ENCODE measurements around the gene POLR2L.

POLR2L gene

GRCh38 chr11:864898-865297, 22.6 kb upstream of the POLR2L start:
- TF ChIP-seq, protein P1, sequence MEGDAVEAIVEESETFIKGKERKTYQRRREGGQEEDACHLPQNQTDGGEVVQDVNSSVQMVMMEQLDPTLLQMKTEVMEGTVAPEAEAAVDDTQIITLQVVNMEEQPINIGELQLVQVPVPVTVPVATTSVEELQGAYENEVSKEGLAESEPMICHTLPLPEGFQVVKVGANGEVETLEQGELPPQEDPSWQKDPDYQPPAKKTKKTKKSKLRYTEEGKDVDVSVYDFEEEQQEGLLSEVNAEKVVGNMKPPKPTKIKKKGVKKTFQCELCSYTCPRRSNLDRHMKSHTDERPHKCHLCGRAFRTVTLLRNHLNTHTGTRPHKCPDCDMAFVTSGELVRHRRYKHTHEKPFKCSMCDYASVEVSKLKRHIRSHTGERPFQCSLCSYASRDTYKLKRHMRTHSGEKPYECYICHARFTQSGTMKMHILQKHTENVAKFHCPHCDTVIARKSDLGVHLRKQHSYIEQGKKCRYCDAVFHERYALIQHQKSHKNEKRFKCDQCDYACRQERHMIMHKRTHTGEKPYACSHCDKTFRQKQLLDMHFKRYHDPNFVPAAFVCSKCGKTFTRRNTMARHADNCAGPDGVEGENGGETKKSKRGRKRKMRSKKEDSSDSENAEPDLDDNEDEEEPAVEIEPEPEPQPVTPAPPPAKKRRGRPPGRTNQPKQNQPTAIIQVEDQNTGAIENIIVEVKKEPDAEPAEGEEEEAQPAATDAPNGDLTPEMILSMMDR (IDR thresholded peaks at IDR 0.05; ENCODE audit: insufficient read depth, low read depth, low read length, missing control alignments) = no peak
- DNase-seq (ENCODE audit: low read depth) = no peak
- H3K4me3 ChIP-seq (ENCODE audit: low read depth, low read length) = no peak overlapping the region

DNA sequence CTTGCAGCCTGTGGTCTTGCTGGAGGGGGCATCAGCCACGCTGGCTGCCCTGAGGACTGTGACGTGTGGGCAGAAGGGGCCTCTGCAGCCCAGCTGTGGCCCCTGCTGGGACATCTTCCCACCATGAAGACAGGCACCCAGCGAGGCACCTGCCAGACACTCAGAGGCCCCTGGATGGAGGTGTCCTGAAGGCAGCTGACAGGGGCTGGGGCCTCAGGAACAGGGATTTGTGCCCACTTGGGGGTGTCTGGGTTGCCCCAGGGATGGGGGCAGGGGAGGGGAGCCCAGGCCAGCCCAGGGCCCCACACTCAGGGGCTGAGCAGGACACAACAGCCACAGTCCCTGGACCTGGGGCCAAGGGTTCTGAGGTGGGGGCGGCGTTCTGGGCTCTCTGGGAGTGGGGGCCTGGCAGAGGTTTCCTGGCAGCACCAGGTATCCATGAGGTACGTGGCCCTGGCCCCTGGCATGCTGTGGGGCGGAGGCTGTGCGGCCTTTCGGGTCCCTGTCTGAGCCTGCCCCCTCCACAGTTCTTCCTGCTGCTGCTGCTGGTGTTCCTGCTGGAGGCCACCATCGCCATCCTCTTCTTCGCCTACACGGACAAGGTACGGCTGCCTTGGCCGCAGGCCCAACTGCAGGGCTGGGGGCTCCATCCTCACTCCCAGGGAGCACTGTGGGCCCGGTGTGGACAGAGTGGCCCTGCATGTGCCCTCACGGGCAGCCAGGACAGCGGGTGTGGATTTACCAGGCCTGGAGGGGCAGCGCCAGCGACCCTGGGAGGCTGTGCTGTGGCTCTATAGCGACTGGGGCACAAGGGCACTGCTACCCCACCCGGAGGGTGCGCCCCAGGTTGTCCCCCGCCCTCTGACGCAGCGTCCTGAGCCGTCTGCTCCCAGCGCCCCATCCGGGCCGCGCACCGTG, 21.8 kb upstream of the POLR2L start:
- no peak for DNase-seq (ENCODE audit: low read depth)

DNA sequence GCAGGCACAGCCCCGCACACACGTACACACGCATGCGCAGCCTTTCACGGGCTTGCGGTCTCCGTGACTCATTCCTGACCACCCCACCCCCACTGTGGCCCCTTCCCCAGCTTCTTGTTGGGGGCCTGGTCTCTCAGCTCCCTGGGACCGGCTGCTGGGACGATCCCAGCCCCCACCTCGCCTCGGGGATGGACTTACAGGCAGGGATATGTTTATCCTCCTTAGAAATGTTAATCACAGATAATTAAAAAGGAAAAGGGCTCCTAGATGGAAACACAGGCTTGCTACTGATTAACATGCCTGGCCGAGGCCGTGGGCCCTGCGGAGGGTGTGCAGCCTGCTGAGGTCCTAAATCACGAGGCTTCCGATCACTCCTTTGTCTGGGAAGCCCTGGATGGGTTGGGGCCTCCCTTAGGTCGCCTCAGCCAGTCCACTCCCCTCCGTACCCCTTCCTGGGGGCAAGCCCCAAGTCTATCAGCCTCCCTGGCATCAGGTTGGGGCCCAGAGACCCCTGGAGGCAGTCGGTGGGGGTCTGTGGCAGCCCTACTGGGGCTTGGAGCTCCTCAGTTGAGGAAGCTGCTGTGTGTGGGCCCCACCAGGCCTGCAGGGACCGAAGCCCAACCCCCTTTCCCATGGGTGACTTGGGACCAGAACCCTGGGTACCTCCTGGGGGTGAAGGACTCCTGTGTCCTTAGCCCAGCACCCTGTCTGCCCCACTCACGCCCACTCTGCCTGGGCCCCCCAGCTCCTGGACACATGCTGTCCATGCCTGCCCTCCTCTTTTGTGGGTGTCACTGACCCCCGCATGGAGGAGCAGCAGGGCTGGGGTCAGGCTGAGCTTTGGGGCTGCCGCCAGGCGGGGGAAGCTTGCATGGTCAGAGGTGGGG, 20.9 kb upstream of the POLR2L start:
- TF ChIP-seq, protein P1 (IDR thresholded peaks at IDR 0.05; ENCODE audit: insufficient read depth, low read depth, low read length, missing control alignments) = no peak
- no peak overlapping the region for H3K4me3 ChIP-seq (ENCODE audit: low read depth, low read length)
- no peak for DNase-seq (ENCODE audit: low read depth)

More for the DNA sequence above, 21.8 kb upstream of the POLR2L start:
- TF ChIP-seq, protein P1 (IDR thresholded peaks at IDR 0.05; ENCODE audit: insufficient read depth, low read depth, low read length, missing control alignments) = no peak
- no peak overlapping the region for H3K4me3 ChIP-seq (ENCODE audit: low read depth, low read length)

DNA sequence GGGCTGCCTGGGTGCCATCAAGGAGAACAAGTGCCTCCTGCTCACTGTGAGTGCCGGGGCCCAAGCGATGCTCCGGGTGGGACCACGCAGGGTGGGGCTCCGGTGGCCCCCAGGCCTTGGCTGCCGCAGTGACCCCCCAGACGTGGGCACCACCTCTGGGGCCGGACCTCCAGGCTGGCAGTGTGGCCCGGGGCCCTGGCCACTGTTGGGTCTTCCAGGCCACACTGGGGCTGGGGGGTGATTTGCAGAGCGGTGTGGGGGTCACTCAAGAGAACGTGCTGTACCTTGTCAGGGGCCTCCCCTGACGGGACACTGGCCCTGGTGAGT, 20.3 kb upstream of the POLR2L start:
- H3K4me3 ChIP-seq (ENCODE audit: low read depth, low read length) = no peak overlapping the region
- TF ChIP-seq, protein P1 (IDR thresholded peaks at IDR 0.05; ENCODE audit: insufficient read depth, low read depth, low read length, missing control alignments) = no peak
- DNase-seq (ENCODE audit: low read depth) = no peak

- TF ChIP-seq, protein P1 (IDR thresholded peaks at IDR 0.05; ENCODE audit: insufficient read depth, low read depth, low read length, missing control alignments) = no peak
- no peak overlapping the region for H3K4me3 ChIP-seq (ENCODE audit: low read depth, low read length)
- no peak for DNase-seq (ENCODE audit: low read depth)
Measured at GRCh38 chr11:862081-862661, 19.8 kb upstream of the POLR2L start.

DNA sequence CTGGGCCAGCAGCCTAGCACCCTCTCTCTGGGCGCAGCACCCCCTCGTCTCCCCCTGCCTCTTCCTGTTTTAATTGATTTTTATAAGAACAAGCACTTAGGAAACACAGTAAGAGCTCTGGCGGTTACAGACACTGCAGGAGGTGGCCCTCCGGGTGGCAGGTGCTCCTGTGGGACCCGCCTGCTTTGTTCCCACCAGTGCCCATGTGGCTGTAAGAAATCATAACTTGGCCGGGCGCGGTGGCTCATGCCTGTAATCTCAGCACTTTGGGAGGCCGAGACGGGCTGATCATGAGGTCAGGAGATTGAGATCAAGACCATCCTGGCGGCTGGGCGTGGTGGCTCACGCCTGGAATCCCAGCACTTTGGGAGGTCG, 18.8 kb upstream of the POLR2L start:
- TF ChIP-seq, protein P1 (IDR thresholded peaks at IDR 0.05; ENCODE audit: insufficient read depth, low read depth, low read length, missing control alignments) = no peak
- no peak for DNase-seq (ENCODE audit: low read depth)
- no peak overlapping the region for H3K4me3 ChIP-seq (ENCODE audit: low read depth, low read length)
